ENCODE measurements around the gene ZNF550.

- TF ChIP-seq CTCF (IDR thresholded peaks at IDR 0.05) (no peak), POLR2AphosphoS5 (IDR thresholded peaks at IDR 0.05) (no peak), POLR2A (IDR thresholded peaks at IDR 0.05) (no peak), EP300 (IDR thresholded peaks at IDR 0.05) (no peak)
These were observed 17.0 kb upstream of the ZNF550 start for GRCh38 chr19:57576661-57577060.

Measured in upper lobe of left lung (tissue), 4 donors.